GM23338 (cell line): Measurements from ENCODE around the gene CCN5. TPM values are rescaled to one million over a fixed set of nuclear protein-coding genes. Genes with fewer than 3 reads are reported as not detected.

Source experiments
- ATAC-seq: fragments of 200-7000 bp; cut with Tn5 transposase; 3 replicates; pipeline ENCODE4 v1.9.1; 2020
- DNase-seq: peaks from one replicate; pipeline ENCODE4 v3.0.0-alpha.2; 2015; ENCODE audit warnings: low spot score
- H2AFZ ChIP-seq: fragments of 200-600 bp; sonication (generic); 2 replicates; pipeline ENCODE4 v1.8.0; 2016; ENCODE audit warnings: antibody characterized with exemption, mild to moderate bottlenecking, moderate library complexity
- H3F3A ChIP-seq: fragments of 200-600 bp; sonication (generic); replicated peaks from 2 replicates; pipeline ENCODE4 v1.8.0; 2017; ENCODE audit warnings: antibody characterized with exemption, mixed run types, low read depth
- H3K27ac ChIP-seq: fragments of 200-600 bp; sonication (generic); 2 replicates; pipeline ENCODE4 v1.6.1; 2016; ENCODE audit warnings: low read depth
- H3K27me3 ChIP-seq: fragments of 200-600 bp; sonication (generic); 2 replicates; pipeline ENCODE4 v1.8.0; 2016; ENCODE audit warnings: mild to moderate bottlenecking, mixed run types, moderate library complexity; ENCODE audit not compliant: insufficient read depth
- H3K36me3 ChIP-seq: fragments of 200-600 bp; sonication (generic); 2 replicates; pipeline ENCODE4 v1.8.0; 2016; ENCODE audit warnings: mild to moderate bottlenecking; ENCODE audit not compliant: insufficient read depth
- H3K4me1 ChIP-seq: fragments of 200-600 bp; sonication (generic); 2 replicates; pipeline ENCODE4 v1.8.0; 2016; ENCODE audit warnings: mild to moderate bottlenecking, moderate library complexity; ENCODE audit not compliant: insufficient read depth
- H3K4me2 ChIP-seq: fragments of 200-600 bp; sonication (generic); 2 replicates; pipeline ENCODE4 v1.7.1; 2017; ENCODE audit warnings: mixed run types
- H3K4me3 ChIP-seq: fragments of 200-600 bp; sonication (generic); 2 replicates; pipeline ENCODE4 v1.6.1; 2016; ENCODE audit warnings: mixed run types
- H3K79me2 ChIP-seq: fragments of 200-600 bp; sonication (generic); replicated peaks from 2 replicates; pipeline ENCODE4 v1.8.0; 2017; ENCODE audit warnings: mild to moderate bottlenecking; ENCODE audit not compliant: insufficient read depth
- H3K9me2 ChIP-seq: fragments of 200-600 bp; sonication (generic); 2 replicates; pipeline ENCODE4 v1.8.0; 2017; ENCODE audit not compliant: insufficient read depth
- H4K20me1 ChIP-seq: fragments of 200-600 bp; sonication (generic); replicated peaks from 2 replicates; pipeline ENCODE4 v1.8.0; 2017; ENCODE audit warnings: mild to moderate bottlenecking; ENCODE audit not compliant: insufficient read depth
- H3K27ac Mint-ChIP-seq: 2 replicates; pipeline ENCODE4 v1.8.0; 2020; ENCODE audit warnings: inconsistent platforms, mild to moderate bottlenecking, moderate library complexity, mixed read lengths
- H3K27me3 Mint-ChIP-seq: 3 replicates; pipeline ENCODE4 v1.8.0; 2022; ENCODE audit warnings: low read depth, mild to moderate bottlenecking, moderate library complexity, mixed read lengths, inconsistent platforms; ENCODE audit not compliant: insufficient read depth, poor library complexity
- H3K36me3 Mint-ChIP-seq: 3 replicates; pipeline ENCODE4 v1.8.0; 2021; ENCODE audit warnings: low read depth, mild to moderate bottlenecking, inconsistent platforms, moderate library complexity, mixed read lengths
- H3K4me1 Mint-ChIP-seq: 3 replicates; pipeline ENCODE4 v1.8.0; 2020; ENCODE audit warnings: mild to moderate bottlenecking, inconsistent platforms, mixed read lengths
- H3K4me3 Mint-ChIP-seq: 3 replicates; pipeline ENCODE4 v1.8.0; 2021; ENCODE audit warnings: moderate library complexity, mild to moderate bottlenecking, inconsistent platforms, mixed read lengths
- H3K9me3 Mint-ChIP-seq: 3 replicates; pipeline ENCODE4 v1.8.0; 2020; ENCODE audit warnings: moderate library complexity, mild to moderate bottlenecking, inconsistent platforms, mixed read lengths
- CTCF ChIP-seq, 2 experiments: fragments of 200-600 bp in 1 of 2; sonication (generic) in 1 of 2; conservative IDR thresholded peaks; 2 replicates each; pipeline versions ENCODE4 v1.5.1 to v1.6.1; 2016 to 2017; ENCODE audit warnings: antibody characterized with exemption in 2 of 2, low read depth in 2 of 2, mild to moderate bottlenecking in 2 of 2, moderate library complexity in 1 of 2
- ETS1 ChIP-seq: IDR thresholded peaks from 2 replicates; pipeline ENCODE4 v1.6.1; 2016; ENCODE audit warnings: antibody characterized with exemption
- EZH2phosphoT487 ChIP-seq: fragments of 200-600 bp; sonication (generic); IDR thresholded peaks from one replicate; pipeline ENCODE4 v1.8.1; 2018; ENCODE audit warnings: antibody characterized with exemption; ENCODE audit not compliant: unreplicated experiment
- JUNB ChIP-seq: IDR thresholded peaks from one replicate; pipeline ENCODE4 v1.6.1; 2016; ENCODE audit warnings: antibody characterized with exemption; ENCODE audit not compliant: unreplicated experiment
- NANOG ChIP-seq: IDR thresholded peaks from 2 replicates; pipeline ENCODE4 v1.6.1; 2016; ENCODE audit warnings: antibody characterized with exemption, borderline replicate concordance
- REST ChIP-seq: IDR thresholded peaks from one replicate; pipeline ENCODE4 v1.6.1; 2018; ENCODE audit warnings: antibody characterized with exemption; ENCODE audit not compliant: unreplicated experiment
- STAT1 ChIP-seq: IDR thresholded peaks from one replicate; pipeline ENCODE4 v1.6.1; 2016; ENCODE audit warnings: antibody characterized with exemption; ENCODE audit not compliant: unreplicated experiment
- ZNF114 ChIP-seq: fragments of 250-450 bp; sonication (Bioruptor Pico); IDR thresholded peaks from 2 replicates; pipeline ENCODE4 v1.5.0; 2020; ENCODE audit warnings: mild to moderate bottlenecking, moderate library complexity
- ZNF331 ChIP-seq: fragments of 250-450 bp; sonication (Bioruptor Pico); IDR thresholded peaks from 2 replicates; pipeline ENCODE4 v1.5.0; 2020; ENCODE audit warnings: low read depth, mild to moderate bottlenecking, moderate library complexity
- ZNF462 ChIP-seq: fragments of 250-450 bp; sonication (Bioruptor Pico); IDR thresholded peaks from 2 replicates; pipeline ENCODE4 v1.5.0; 2020; ENCODE audit warnings: mild to moderate bottlenecking, moderate library complexity
- polyA plus RNA-seq: library from polyadenylated mRNA; unstranded; fragments of >200 nt; fragmentation: Nextera tagmentation; extraction: Ambion mirVana; gene quantifications from 2 replicates; pipeline ENCODE4 v1.2.1, GENCODE V29; 2016
- total RNA-seq: library from RNA; depleted of rRNA; stranded (reverse); fragments of >200 nt; shearing (Covaris generic); gene quantifications from 2 replicates; pipeline ENCODE4 v1.2.3, GENCODE V29; 2014

The CCN5 gene
- total and polyA plus RNA-seq, 2 experiments from 2014 or later: not detected

GRCh38 chr20:44701858-44702256 is 13.3 kb upstream of the CCN5 start:
- Histone ChIP-seq H3K4me2 (peak overlapping the region; percentile 28; the same call in 1 of the 2 replicates), H3F3A (no peaks in the 10 kb centered on the region), H3K36me3 (no peaks in the 10 kb centered on the region), H3K27me3 (no peaks in the 10 kb centered on the region), H3K79me2 (no peaks in the 10 kb centered on the region), H3K4me1 (peaks cover 15% of the 10 kb centered on the region), H3K4me3 (no peak overlapping the region), H2AFZ (peak overlapping the region; percentile 61; the same call in 1 of the 2 replicates), H4K20me1 (no peaks in the 10 kb centered on the region), H3K9me2 (no peaks in the 10 kb centered on the region), H3K27ac (no peak overlapping the region)
- Mint-ChIP-seq H3K27me3 (peaks cover 2% of the 10 kb centered on the region), H3K4me3 (no peak overlapping the region), H3K4me1 (peaks cover 22% of the 10 kb centered on the region), H3K36me3 (no peaks in the 10 kb centered on the region), H3K9me3 (no peaks in the 10 kb centered on the region), H3K27ac (no peak overlapping the region)
- TF ChIP-seq ZNF331 (CRISPR knock-in tag) (no peak), ZNF114 (CRISPR knock-in tag) (no peak), EZH2phosphoT487 (no peak)
- peak; percentile 47 for DNase-seq
- ATAC-seq: peak; percentile 20

- Histone ChIP-seq H3K27ac (no peak overlapping the region), H3K27me3 (no peaks in the 10 kb centered on the region), H4K20me1 (no peaks in the 10 kb centered on the region), H3K36me3 (no peaks in the 10 kb centered on the region), H3K4me3 (no peak overlapping the region), H2AFZ (no peak overlapping the region), H3K4me1 (peaks cover 15% of the 10 kb centered on the region), H3K4me2 (no peak overlapping the region), H3K79me2 (no peaks in the 10 kb centered on the region), H3K9me2 (no peaks in the 10 kb centered on the region), H3F3A (no peaks in the 10 kb centered on the region)
- no peak overlapping the region for H3K27ac Mint-ChIP-seq
- peaks cover 22% of the 10 kb centered on the region for H3K4me1 Mint-ChIP-seq
- no peaks in the 10 kb centered on the region for H3K36me3 Mint-ChIP-seq
- H3K27me3 Mint-ChIP-seq: peaks cover 2% of the 10 kb centered on the region
- ATAC-seq (no peak), DNase-seq (no peak)
- H3K9me3 Mint-ChIP-seq: no peaks in the 10 kb centered on the region
- H3K4me3 Mint-ChIP-seq: no peak overlapping the region
- TF ChIP-seq STAT1: no peak
- TF ChIP-seq JUNB: no peak
- TF ChIP-seq NANOG: no peak
- no peak for TF ChIP-seq CTCF (conservative IDR thresholded peaks at IDR 0.05; ENCODE audit: low read depth in 2 of 2)
- no peak for TF ChIP-seq REST
- TF ChIP-seq ETS1: no peak
- TF ChIP-seq EZH2phosphoT487: no peak
- TF ChIP-seq ZNF462 (CRISPR knock-in tag): no peak
These were observed 12.4 kb upstream of the CCN5 start for GRCh38 chr20:44702776-44703175.
